ENCODE results near the gene IRF9. TPM values are rescaled to one million over a fixed set of nuclear protein-coding genes. Genes with fewer than 3 reads are reported as not detected.

The IRF9 gene
- total and polyA plus RNA-seq, 2 of the 4 experiments (the other 2 are of a cell fraction), result 25.6 to 34.6 TPM

DNA sequence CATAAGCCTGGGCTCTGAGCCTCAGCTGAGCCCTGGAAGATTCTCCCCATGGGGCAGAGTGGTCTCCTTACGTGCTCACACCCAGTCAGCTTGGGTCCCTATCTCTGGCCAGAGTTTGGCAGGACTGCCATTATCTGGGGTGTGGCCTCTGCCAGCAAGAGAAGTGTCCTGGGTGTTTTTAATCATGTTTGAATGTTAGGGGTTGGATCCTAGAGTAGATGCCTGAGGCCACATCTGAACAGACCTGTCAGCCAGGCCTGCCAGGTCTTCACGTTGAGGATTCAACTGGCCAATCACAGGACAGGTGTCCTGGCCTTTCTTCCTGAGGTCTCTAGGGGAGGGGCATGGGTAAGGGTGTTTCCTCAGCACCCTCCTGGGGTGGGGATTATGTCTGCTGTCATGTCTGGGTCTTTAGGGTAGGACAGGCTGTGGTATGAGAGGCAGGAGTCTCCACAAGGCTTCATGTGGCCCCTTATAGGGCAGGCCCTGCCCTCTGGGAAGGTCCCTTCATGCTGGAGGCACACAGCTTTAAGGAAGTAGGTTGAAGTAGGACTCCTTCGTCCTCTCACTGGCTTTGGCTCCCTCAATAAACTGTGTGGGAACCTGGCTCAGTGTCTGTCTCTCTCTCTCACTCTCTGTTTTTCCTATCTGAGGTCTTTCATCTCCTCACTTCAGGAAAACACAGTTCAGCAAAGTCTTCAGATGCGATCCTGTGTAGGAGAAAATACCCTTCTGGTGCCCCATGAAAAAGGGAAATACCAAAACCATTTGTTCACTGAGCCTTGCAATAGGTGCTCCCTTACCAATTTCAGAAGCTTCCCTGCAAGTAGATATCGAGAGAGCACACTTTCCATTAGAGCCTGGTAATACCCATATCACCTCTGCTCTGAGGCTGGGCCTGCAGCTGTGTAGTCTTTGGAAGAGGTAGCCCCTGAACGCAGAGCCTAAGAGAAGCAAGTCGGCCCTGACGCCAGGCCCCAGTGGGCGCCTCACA lies 37.3 kb upstream of the IRF9 start:
- CTCF ChIA-PET, result no interaction called here
- no peaks in the 10 kb centered on the region for H3K27me3 ChIP-seq (ENCODE audit: control insufficient read depth, insufficient read depth, low read length)
- no peak overlapping the region for H4K5ac ChIP-seq (ENCODE audit: low read depth, low read length)
- no peak overlapping the region for H3K18ac ChIP-seq (ENCODE audit: low read depth, low read length)
- no peak overlapping the region for H3K56ac ChIP-seq (ENCODE audit: extremely low read depth, insufficient read depth, low read length)
- H3K4me2 ChIP-seq (ENCODE audit: low read depth, low read length), result no peak overlapping the region
- H3K4ac ChIP-seq (ENCODE audit: low read depth, low read length), result no peak overlapping the region
- no peak overlapping the region for H2AK9ac ChIP-seq (replicated peaks; ENCODE audit: low read depth, low read length, poor library complexity)
- BruUV-seq (replicated peaks), result no TSS peak
- H3K14ac ChIP-seq (replicated peaks; ENCODE audit: low read depth, low read length), result no peak overlapping the region
- no peaks in the 10 kb centered on the region for H3K9me3 ChIP-seq (ENCODE audit: control insufficient read depth, insufficient read depth, low read length)
- in situ Hi-C loops (cut with MboI; ENCODE audit: low sequenced_read_pairs), result no loop called here
- no peaks in the 10 kb centered on the region for H3K9me1 ChIP-seq (ENCODE audit: insufficient read depth, low read length)
- TF ChIP-seq, protein P1, sequence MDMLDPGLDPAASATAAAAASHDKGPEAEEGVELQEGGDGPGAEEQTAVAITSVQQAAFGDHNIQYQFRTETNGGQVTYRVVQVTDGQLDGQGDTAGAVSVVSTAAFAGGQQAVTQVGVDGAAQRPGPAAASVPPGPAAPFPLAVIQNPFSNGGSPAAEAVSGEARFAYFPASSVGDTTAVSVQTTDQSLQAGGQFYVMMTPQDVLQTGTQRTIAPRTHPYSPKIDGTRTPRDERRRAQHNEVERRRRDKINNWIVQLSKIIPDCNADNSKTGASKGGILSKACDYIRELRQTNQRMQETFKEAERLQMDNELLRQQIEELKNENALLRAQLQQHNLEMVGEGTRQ (IDR thresholded peaks at IDR 0.05; ENCODE audit: low read depth, low read length), result no peak
- no peak for TF ChIP-seq RCOR1 (IDR thresholded peaks at IDR 0.05; ENCODE audit: insufficient replicate concordance, low read length)
- no peak for TF ChIP-seq RFX5 (IDR thresholded peaks at IDR 0.05; ENCODE audit: low read depth, low read length)
- TF ChIP-seq NFE2L2 (IDR thresholded peaks at IDR 0.05; ENCODE audit: low read depth, low read length), result no peak
- no peak for TF ChIP-seq BHLHE40 (IDR thresholded peaks at IDR 0.05; ENCODE audit: low read depth, low read length)
- no peak for TF ChIP-seq SMC3 (IDR thresholded peaks at IDR 0.05; ENCODE audit: low read depth, low read length)
- no peak for TF ChIP-seq MAFK (IDR thresholded peaks at IDR 0.05; ENCODE audit: low read depth, low read length)
- TF ChIP-seq, protein P2, sequence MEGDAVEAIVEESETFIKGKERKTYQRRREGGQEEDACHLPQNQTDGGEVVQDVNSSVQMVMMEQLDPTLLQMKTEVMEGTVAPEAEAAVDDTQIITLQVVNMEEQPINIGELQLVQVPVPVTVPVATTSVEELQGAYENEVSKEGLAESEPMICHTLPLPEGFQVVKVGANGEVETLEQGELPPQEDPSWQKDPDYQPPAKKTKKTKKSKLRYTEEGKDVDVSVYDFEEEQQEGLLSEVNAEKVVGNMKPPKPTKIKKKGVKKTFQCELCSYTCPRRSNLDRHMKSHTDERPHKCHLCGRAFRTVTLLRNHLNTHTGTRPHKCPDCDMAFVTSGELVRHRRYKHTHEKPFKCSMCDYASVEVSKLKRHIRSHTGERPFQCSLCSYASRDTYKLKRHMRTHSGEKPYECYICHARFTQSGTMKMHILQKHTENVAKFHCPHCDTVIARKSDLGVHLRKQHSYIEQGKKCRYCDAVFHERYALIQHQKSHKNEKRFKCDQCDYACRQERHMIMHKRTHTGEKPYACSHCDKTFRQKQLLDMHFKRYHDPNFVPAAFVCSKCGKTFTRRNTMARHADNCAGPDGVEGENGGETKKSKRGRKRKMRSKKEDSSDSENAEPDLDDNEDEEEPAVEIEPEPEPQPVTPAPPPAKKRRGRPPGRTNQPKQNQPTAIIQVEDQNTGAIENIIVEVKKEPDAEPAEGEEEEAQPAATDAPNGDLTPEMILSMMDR (conservative IDR thresholded peaks at IDR 0.05; ENCODE audit: low read depth, low read length), result no peak
- TF ChIP-seq CEBPB (IDR thresholded peaks at IDR 0.05; ENCODE audit: low read depth, low read length), result no peak
- TF ChIP-seq FOS (IDR thresholded peaks at IDR 0.05; ENCODE audit: low read depth, low read length), result no peak
- no peak for TF ChIP-seq RAD21 (IDR thresholded peaks at IDR 0.05; ENCODE audit: low read length)
- no peak for TF ChIP-seq POLR2A (IDR thresholded peaks at IDR 0.05; ENCODE audit: low read depth, low read length)
- no peak for TF ChIP-seq CHD1 (IDR thresholded peaks at IDR 0.05; ENCODE audit: low read depth, low read length)
- TF ChIP-seq, protein P3, sequence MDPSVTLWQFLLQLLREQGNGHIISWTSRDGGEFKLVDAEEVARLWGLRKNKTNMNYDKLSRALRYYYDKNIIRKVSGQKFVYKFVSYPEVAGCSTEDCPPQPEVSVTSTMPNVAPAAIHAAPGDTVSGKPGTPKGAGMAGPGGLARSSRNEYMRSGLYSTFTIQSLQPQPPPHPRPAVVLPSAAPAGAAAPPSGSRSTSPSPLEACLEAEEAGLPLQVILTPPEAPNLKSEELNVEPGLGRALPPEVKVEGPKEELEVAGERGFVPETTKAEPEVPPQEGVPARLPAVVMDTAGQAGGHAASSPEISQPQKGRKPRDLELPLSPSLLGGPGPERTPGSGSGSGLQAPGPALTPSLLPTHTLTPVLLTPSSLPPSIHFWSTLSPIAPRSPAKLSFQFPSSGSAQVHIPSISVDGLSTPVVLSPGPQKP (IDR thresholded peaks at IDR 0.05; ENCODE audit: borderline replicate concordance, low read depth, low read length), result no peak
- intact Hi-C loops (cut with micrococcal nuclease), result no loop called here
- no peak overlapping the region for H3K9ac ChIP-seq (ENCODE audit: low read depth, low read length)
- H2BK120ac ChIP-seq (ENCODE audit: low read depth, low read length), result no peak overlapping the region
- H3K23ac ChIP-seq (ENCODE audit: low read depth, low read length), result no peak overlapping the region
- POLR2A ChIA-PET (ENCODE audit: unreplicated experiment), result no interaction called here
- WGBS, 2 experiments (ENCODE audit: extremely low coverage in 2 of 2, insufficient read length in 1 of 2), result no CpG with 5 or more reads among the region's 9 CpGs
- no peak for DNase-seq
- no peak overlapping the region for H3K27ac ChIP-seq (ENCODE audit: insufficient read depth, low read length)
- no peak overlapping the region for H4K91ac ChIP-seq (ENCODE audit: insufficient read depth, low read depth, low read length)
- no peak overlapping the region for H2AK5ac ChIP-seq (ENCODE audit: low read depth, low read length)
- dilution Hi-C loops (cut with HindIII; ENCODE audit: low sequenced_read_pairs, unreplicated experiment), result no loop called here
- H2AFZ ChIP-seq (replicated peaks; ENCODE audit: low read length, poor library complexity), result no peak overlapping the region
- H2BK20ac ChIP-seq (ENCODE audit: low read depth, low read length), result no peak overlapping the region
- no peaks in the 10 kb centered on the region for H4K20me1 ChIP-seq (ENCODE audit: insufficient read depth, low read length)
- ATAC-seq (ENCODE audit: low read depth), result no peak
- H3K4me3 ChIP-seq (ENCODE audit: insufficient read depth, low read depth, low read length), result no peak overlapping the region
- no peak overlapping the region for H2BK15ac ChIP-seq (ENCODE audit: low read depth, low read length)
- H4K8ac ChIP-seq (ENCODE audit: low read depth in 2 of 2, low read length in 2 of 2), result no peak overlapping the region
- peaks cover 31% of the 10 kb centered on the region for H3K36me3 ChIP-seq (ENCODE audit: control insufficient read depth, insufficient read depth, low read length)
- no peaks in the 10 kb centered on the region for H3K79me1 ChIP-seq (ENCODE audit: low read depth in 1 of 2, low read length in 2 of 2)
- no peaks in the 10 kb centered on the region for H3K4me1 ChIP-seq (ENCODE audit: control insufficient read depth, insufficient read depth, low read length)
- no peak overlapping the region for H2BK5ac ChIP-seq (ENCODE audit: low read depth, low read length, poor library complexity, severe bottlenecking)

Measured in IMR-90 (cell line).